Large intestine (tissue), 3 donors: ENCODE measurements around the gene MAGEF1. TPM values are rescaled to one million over a fixed set of nuclear protein-coding genes. Genes with fewer than 3 reads are reported as not detected.
A peak's percentile ranks its signal among the peaks of the same experiment; 100 is the strongest.

Experiments
- DNase-seq, 2 donors: peaks; one replicate each; pipeline versions ENCODE4 v3.0.0 to v3.0.0-alpha.2; 2013
- H3K27ac ChIP-seq: one replicate; pipeline ENCODE4 v1.5.1; 2013; ENCODE audit warnings: low read length
- H3K27me3 ChIP-seq: 2 replicates; pipeline ENCODE4 v1.6.1; 2013; ENCODE audit warnings: low read length; ENCODE audit not compliant: control insufficient read depth, insufficient read depth
- H3K36me3 ChIP-seq: 2 replicates; pipeline ENCODE4 v1.6.1; 2013; ENCODE audit warnings: low read length; ENCODE audit not compliant: control insufficient read depth, insufficient read depth
- H3K4me1 ChIP-seq: one replicate; pipeline ENCODE4 v1.6.1; 2013; ENCODE audit warnings: low read length; ENCODE audit not compliant: control insufficient read depth, insufficient read depth
- H3K4me3 ChIP-seq: one replicate; pipeline ENCODE4 v1.5.1; 2013; ENCODE audit warnings: low read length
- H3K9me3 ChIP-seq: one replicate; pipeline ENCODE4 v1.6.1; 2013; ENCODE audit warnings: mild to moderate bottlenecking, low read depth, low read length, moderate library complexity; ENCODE audit not compliant: control insufficient read depth
- WGBS: methylation state at CpG from one replicate; pipeline ENCODE4 v1.1.5; 2013; ENCODE audit warnings: low lambda C conversion rate; ENCODE audit not compliant: insufficient coverage; 5-methylcytosine and 5-hydroxymethylcytosine counted together
- polyA plus RNA-seq: library from polyadenylated mRNA; unstranded; fragments of 120-200 nt; gene quantifications from one replicate; pipeline ENCODE4 v1.2.1, GENCODE V29; 2013

MAGEF1 gene
- polyA plus RNA-seq, 1 donor, result 43.0 TPM

GRCh38 chr3:184725176-184725719 lies 13.4 kb upstream of the MAGEF1 start:
- Histone ChIP-seq H3K4me3 (no peak overlapping the region), H3K27ac (no peak overlapping the region), H3K4me1 (no peaks in the 10 kb centered on the region), H3K9me3 (no peaks in the 10 kb centered on the region), H3K36me3 (no peaks in the 10 kb centered on the region), H3K27me3 (no peaks in the 10 kb centered on the region)
- DNase-seq, result no peak
- 100% methylated on average over 1 of the region's 12 CpGs for WGBS

- no peak for DNase-seq
- H3K4me3 ChIP-seq, result no peak overlapping the region
- H3K27ac ChIP-seq, result no peak overlapping the region
- H3K27me3 ChIP-seq, result no peaks in the 10 kb centered on the region
- no peaks in the 10 kb centered on the region for H3K4me1 ChIP-seq
- H3K9me3 ChIP-seq, result no peaks in the 10 kb centered on the region
- no peaks in the 10 kb centered on the region for H3K36me3 ChIP-seq
- WGBS, result no CpG with 5 or more reads among the region's 4 CpGs
Measured at GRCh38 chr3:184724699-184725098, 12.8 kb upstream of the MAGEF1 start.

- H3K27me3 ChIP-seq, result no peaks in the 10 kb centered on the region
- H3K4me1 ChIP-seq, result peaks cover 8% of the 10 kb centered on the region
- no peak overlapping the region for H3K4me3 ChIP-seq
- no peaks in the 10 kb centered on the region for H3K36me3 ChIP-seq
- WGBS, result no CpG with 5 or more reads among the region's 4 CpGs
- no peak for DNase-seq
- no peak overlapping the region for H3K27ac ChIP-seq
- H3K9me3 ChIP-seq, result no peaks in the 10 kb centered on the region
Measured at GRCh38 chr3:184719709-184720108, 7.8 kb upstream of the MAGEF1 start.

GRCh38 chr3:184718431-184718830 lies 6.6 kb upstream of the MAGEF1 start:
- no CpG with 5 or more reads among the region's 3 CpGs for WGBS
- H3K4me3 ChIP-seq, result no peak overlapping the region
- H3K27me3 ChIP-seq, result no peaks in the 10 kb centered on the region
- no peak overlapping the region for H3K27ac ChIP-seq
- H3K36me3 ChIP-seq, result no peaks in the 10 kb centered on the region
- DNase-seq, result no peak
- no peaks in the 10 kb centered on the region for H3K9me3 ChIP-seq
- peaks cover 8% of the 10 kb centered on the region for H3K4me1 ChIP-seq

- no peak for DNase-seq
- peak overlapping the region; percentile 43 for H3K27ac ChIP-seq
- no CpG with 5 or more reads among the region's 8 CpGs for WGBS
Measured at GRCh38 chr3:184717399-184717983, 5.6 kb upstream of the MAGEF1 start.

GRCh38 chr3:184716622-184717398 lies 4.9 kb upstream of the MAGEF1 start:
- Histone ChIP-seq H3K36me3 (no peaks in the 10 kb centered on the region), H3K4me1 (peaks cover 8% of the 10 kb centered on the region), H3K27ac (peak overlapping the region; percentile 43), H3K4me3 (no peak overlapping the region), H3K9me3 (no peaks in the 10 kb centered on the region), H3K27me3 (no peaks in the 10 kb centered on the region)
- peak in 1 of 2 donors; percentile 26 for DNase-seq
- no CpG with 5 or more reads among the region's 20 CpGs for WGBS

More at GRCh38 chr3:184717399-184717983, 5.6 kb upstream of the MAGEF1 start:
- H3K4me3 ChIP-seq, result no peak overlapping the region
- no peaks in the 10 kb centered on the region for H3K27me3 ChIP-seq
- H3K36me3 ChIP-seq, result no peaks in the 10 kb centered on the region
- H3K4me1 ChIP-seq, result peaks cover 8% of the 10 kb centered on the region
- H3K9me3 ChIP-seq, result no peaks in the 10 kb centered on the region

GRCh38 chr3:184715943-184716621 lies 4.2 kb upstream of the MAGEF1 start:
- Histone ChIP-seq H3K27me3 (no peaks in the 10 kb centered on the region), H3K4me3 (no peak overlapping the region), H3K4me1 (peaks cover 8% of the 10 kb centered on the region), H3K27ac (peak overlapping the region; percentile 43), H3K9me3 (peaks cover 3% of the 10 kb centered on the region), H3K36me3 (no peaks in the 10 kb centered on the region)
- no peak for DNase-seq
- WGBS, result 90% methylated on average over 2 of the region's 8 CpGs

- H3K27ac ChIP-seq, result no peak overlapping the region
- no CpG with 5 or more reads among the region's 2 CpGs for WGBS
- H3K27me3 ChIP-seq, result no peaks in the 10 kb centered on the region
- peaks cover 17% of the 10 kb centered on the region for H3K4me1 ChIP-seq
- no peak for DNase-seq
- H3K4me3 ChIP-seq, result no peak overlapping the region
- peaks cover 4% of the 10 kb centered on the region for H3K36me3 ChIP-seq
- peaks cover 3% of the 10 kb centered on the region for H3K9me3 ChIP-seq
Measured at GRCh38 chr3:184713521-184713920, 1.7 kb upstream of the MAGEF1 start.

- no peak for DNase-seq
- Histone ChIP-seq H3K36me3 (peaks cover 4% of the 10 kb centered on the region), H3K27ac (no peak overlapping the region), H3K4me3 (no peak overlapping the region), H3K4me1 (peaks cover 17% of the 10 kb centered on the region), H3K27me3 (no peaks in the 10 kb centered on the region), H3K9me3 (peaks cover 3% of the 10 kb centered on the region)
- WGBS, result 67% methylated on average over 2 of the region's 2 CpGs
Measured at GRCh38 chr3:184713040-184713355, 1.1 kb upstream of the MAGEF1 start.

- H3K27ac ChIP-seq, result peak overlapping the region; percentile 95
- no peak for DNase-seq
- no peaks in the 10 kb centered on the region for H3K27me3 ChIP-seq
- H3K36me3 ChIP-seq, result peaks cover 5% of the 10 kb centered on the region
- H3K4me3 ChIP-seq, result peak overlapping the region; percentile 97
- WGBS, result 7% methylated on average over 3 of the region's 16 CpGs
- H3K4me1 ChIP-seq, result peaks cover 17% of the 10 kb centered on the region
- H3K9me3 ChIP-seq, result peaks cover 3% of the 10 kb centered on the region
Measured at GRCh38 chr3:184712248-184713039, 580 bp upstream of the MAGEF1 start.
